H7 (cell line): ENCODE results near the gene PTH2. TPM values are rescaled to one million over a fixed set of nuclear protein-coding genes. Genes with fewer than 3 reads are reported as not detected.
"Not testable (repeated sequence)": the region's sequence is repeated elsewhere in the genome, so short reads cannot be mapped to it uniquely, and the experiment has no call there.

Experiments
- DNase-seq: peaks from one replicate; pipeline ENCODE4 v3.0.0; 2012
- H3K27me3 ChIP-seq: 2 replicates; pipeline ENCODE4 v1.6.0; 2011; ENCODE audit warnings: mild to moderate bottlenecking, low read length; ENCODE audit not compliant: control insufficient read depth, insufficient read depth
- H3K36me3 ChIP-seq: replicated peaks from 2 replicates; pipeline ENCODE4 v1.5.1; 2011; ENCODE audit warnings: low read length; ENCODE audit not compliant: control insufficient read depth, insufficient read depth
- H3K4me3 ChIP-seq: 2 replicates; pipeline ENCODE4 v1.5.1; 2011; ENCODE audit warnings: low read depth, mild to moderate bottlenecking, control low read depth, low read length, moderate library complexity; ENCODE audit not compliant: insufficient read depth
- total RNA-seq: library from RNA; depleted of rRNA; stranded (reverse); fragments of >200 nt; shearing (Covaris generic); gene quantifications from 2 replicates; pipeline ENCODE4 v1.2.3, GENCODE V29; 2014; rRNA removed

The PTH2 gene
- not detected in 2 replicates for total RNA-seq

GRCh38 chr19:49423071-49423984 lies at the start of gene PTH2:
Gene PTH2 (minus strand): TSS chr19:49423441. CDS start chr19:49423339, 102 bp downstream.
- H3K36me3 ChIP-seq, result no peaks in the 10 kb centered on the region
- no peak for DNase-seq
- H3K27me3 ChIP-seq, result peaks cover 74% of the 10 kb centered on the region
- peak within 1 kb of the TSS; percentile 44 for H3K4me3 ChIP-seq

DNA sequence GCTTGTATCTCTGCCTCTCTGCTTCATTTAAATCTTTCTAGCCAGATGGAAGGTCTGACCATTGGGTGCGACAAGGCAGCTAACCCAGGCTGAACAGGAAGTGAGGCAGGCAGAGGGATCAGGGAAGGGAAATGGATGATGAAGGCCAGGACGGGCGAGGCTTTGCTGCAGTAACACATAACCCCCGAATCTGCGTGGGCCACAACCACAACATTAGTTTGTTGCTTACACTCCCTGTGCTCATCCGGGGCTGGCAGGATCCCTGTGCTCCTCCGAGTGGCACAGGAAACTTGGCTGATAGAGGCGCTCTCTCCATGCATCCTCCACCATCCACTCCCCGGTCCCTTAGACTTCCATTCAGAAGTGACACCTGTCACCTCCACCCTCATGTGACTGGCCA lies 49.7 kb upstream of the PTH2 start:
- peaks cover 11% of the 10 kb centered on the region for H3K27me3 ChIP-seq
- H3K4me3 ChIP-seq, result no peak overlapping the region
- peak; percentile 30 for DNase-seq
- peaks cover 3% of the 10 kb centered on the region for H3K36me3 ChIP-seq

GRCh38 chr19:49470615-49470978 lies 47.4 kb upstream of the PTH2 start:
- H3K36me3 ChIP-seq, result peaks cover 3% of the 10 kb centered on the region
- peak; percentile 4 for DNase-seq
- peaks cover 11% of the 10 kb centered on the region for H3K27me3 ChIP-seq
- no peak overlapping the region for H3K4me3 ChIP-seq

GRCh38 chr19:49469828-49470614 lies 46.8 kb upstream of the PTH2 start:
- DNase-seq, result peak; percentile 70
- H3K4me3 ChIP-seq, result no peak overlapping the region
- H3K36me3 ChIP-seq, result peaks cover 3% of the 10 kb centered on the region
- peaks cover 6% of the 10 kb centered on the region for H3K27me3 ChIP-seq

DNA sequence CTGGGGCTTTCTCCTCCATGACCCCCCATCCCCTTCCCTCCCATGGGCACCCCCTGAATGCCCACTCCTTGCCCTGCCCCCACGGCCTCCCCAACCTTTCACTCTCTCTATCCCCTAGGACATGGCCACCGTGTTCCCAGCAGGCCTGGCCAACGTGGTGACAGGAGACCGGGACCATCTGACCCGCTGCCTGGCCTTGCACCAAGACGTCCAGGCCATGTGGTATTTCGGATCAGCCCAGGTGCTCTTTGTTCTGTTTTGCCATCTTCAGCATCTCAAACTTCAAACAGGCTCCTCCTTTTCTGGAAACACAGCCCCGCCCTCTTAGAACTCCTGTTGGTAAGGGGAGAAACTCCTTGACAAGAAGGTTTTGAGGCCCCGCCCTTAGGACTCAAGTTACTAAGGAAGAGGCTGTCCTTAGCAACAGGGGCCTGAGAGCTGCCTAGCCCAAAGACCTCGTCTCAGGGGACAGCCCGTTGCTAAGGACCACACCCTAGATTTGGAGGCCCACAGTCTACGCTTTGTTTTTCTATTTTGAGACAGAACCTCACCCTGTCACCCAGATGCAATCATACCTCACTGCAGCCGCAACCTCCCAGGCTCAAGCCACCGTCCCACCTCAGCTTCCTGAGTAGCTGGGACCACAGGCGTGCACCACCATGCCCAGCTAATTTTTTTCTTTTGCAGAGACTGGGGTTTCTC lies 45.7 kb upstream of the PTH2 start:
- Histone ChIP-seq H3K27me3 (peaks cover 1% of the 10 kb centered on the region), H3K36me3 (peaks cover 3% of the 10 kb centered on the region), H3K4me3 (no peak overlapping the region)
- DNase-seq, result peak; percentile 91

DNA sequence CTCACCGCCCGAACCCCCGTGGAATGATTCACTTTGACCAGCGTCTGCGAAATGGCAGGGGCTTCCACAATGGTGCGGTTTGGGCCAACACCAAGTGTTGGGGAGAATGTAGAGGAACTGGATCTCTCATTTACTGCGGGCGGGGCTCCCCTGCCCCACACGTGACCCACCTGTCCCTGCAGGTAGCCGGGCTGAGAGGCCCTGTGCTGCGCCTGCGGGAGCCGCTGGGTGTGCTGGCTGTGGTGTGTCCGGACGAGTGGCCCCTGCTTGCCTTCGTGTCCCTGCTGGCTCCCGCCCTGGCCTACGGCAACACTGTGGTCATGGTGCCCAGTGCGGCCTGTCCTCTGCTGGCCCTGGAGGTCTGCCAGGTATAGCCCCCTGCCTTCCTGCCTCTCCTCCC lies 45.0 kb upstream of the PTH2 start:
- no peak overlapping the region for H3K4me3 ChIP-seq
- no peaks in the 10 kb centered on the region; the same call in 1 of the 2 replicates for H3K27me3 ChIP-seq
- peak; percentile 45 for DNase-seq
- H3K36me3 ChIP-seq, result peaks cover 3% of the 10 kb centered on the region

- Histone ChIP-seq H3K4me3 (no peak overlapping the region), H3K36me3 (peaks cover 3% of the 10 kb centered on the region), H3K27me3 (no peaks in the 10 kb centered on the region)
- no peak for DNase-seq
These were observed 42.1 kb upstream of the PTH2 start for GRCh38 chr19:49465371-49465770.

- Histone ChIP-seq H3K36me3 (no peaks in the 10 kb centered on the region; the same call in none of the 2 replicates), H3K4me3 (no peak overlapping the region), H3K27me3 (no peaks in the 10 kb centered on the region)
- peak; percentile 52 for DNase-seq
These were observed 40.9 kb upstream of the PTH2 start for GRCh38 chr19:49463960-49464740.

DNA sequence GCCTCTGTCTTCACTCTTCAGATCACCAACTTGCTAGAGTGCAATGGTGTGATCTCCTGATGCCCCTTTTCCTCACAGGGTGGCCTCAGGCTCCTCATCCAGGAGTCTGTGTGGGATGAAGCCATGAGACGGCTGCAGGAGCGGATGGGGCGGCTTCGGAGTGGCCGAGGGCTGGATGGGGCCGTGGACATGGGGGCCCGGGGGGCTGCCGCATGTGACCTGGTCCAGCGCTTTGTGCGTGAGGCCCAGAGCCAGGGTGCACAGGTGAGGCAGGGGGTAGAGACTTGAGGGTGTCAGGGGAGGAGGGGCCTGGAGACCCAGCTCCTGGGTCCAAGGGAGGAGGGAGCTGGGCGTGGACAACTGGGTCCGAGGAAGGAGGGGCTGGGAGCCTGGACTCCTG lies 39.3 kb upstream of the PTH2 start:
- Histone ChIP-seq H3K4me3 (no peak overlapping the region), H3K36me3 (no peaks in the 10 kb centered on the region; the same call in none of the 2 replicates), H3K27me3 (no peaks in the 10 kb centered on the region)
- peak; percentile 46 for DNase-seq

GRCh38 chr19:49461656-49462055 lies 38.4 kb upstream of the PTH2 start:
- Histone ChIP-seq H3K27me3 (no peaks in the 10 kb centered on the region), H3K4me3 (no peak overlapping the region)

DNA sequence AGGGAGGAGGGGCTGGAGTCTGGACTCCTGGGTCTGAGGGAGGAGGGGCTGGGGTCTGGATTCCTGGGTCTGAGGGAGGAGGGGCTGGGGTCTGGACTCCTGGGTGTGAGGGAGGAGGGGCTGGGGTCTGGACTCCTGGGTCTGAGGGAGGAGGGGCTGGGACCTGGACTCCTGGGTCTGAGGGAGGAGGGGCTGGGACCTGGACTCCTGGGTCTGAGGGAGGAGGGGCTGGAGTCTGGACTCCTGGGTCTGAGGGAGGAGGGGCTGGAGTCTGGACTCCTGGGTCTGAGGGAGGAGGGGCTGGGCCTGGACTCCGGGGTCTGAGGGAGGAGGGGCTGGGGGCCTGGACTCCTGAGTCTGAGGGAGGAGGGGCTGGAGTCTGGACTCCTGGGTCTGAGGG lies 37.9 kb upstream of the PTH2 start:
- not testable (repeated sequence) for H3K4me3 ChIP-seq, H3K27me3 ChIP-seq, DNase-seq, H3K36me3 ChIP-seq

More at GRCh38 chr19:49461656-49462055, 38.4 kb upstream of the PTH2 start:
- no peaks in the 10 kb centered on the region; the same call in none of the 2 replicates for H3K36me3 ChIP-seq
- peak; percentile 69 for DNase-seq

- DNase-seq, result peak; percentile 54
- no peaks in the 10 kb centered on the region for H3K27me3 ChIP-seq
- no peaks in the 10 kb centered on the region; the same call in 1 of the 2 replicates for H3K36me3 ChIP-seq
- H3K4me3 ChIP-seq, result no peak overlapping the region
These were observed 36.1 kb upstream of the PTH2 start for GRCh38 chr19:49459388-49459787.

DNA sequence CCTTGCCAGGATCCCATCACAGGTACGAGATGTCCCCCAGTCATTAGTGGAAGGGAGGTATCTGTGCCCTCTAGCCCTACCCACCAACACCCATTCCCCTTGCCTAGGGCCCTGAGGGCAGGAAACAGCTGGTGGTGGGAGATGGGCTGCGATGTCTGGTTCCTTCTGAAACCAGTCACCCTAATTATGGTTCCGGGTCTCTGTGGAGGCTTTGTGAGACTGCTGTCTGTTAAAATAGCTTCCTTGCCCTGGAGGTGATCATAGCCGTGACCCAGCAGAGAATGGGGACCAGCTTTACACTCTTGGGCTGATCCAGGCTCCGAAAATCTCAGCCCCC lies 35.3 kb upstream of the PTH2 start:
- H3K27me3 ChIP-seq, result no peaks in the 10 kb centered on the region
- H3K36me3 ChIP-seq, result no peaks in the 10 kb centered on the region; the same call in 1 of the 2 replicates
- DNase-seq, result peak; percentile 17
- H3K4me3 ChIP-seq, result no peak overlapping the region

- H3K36me3 ChIP-seq, result no peaks in the 10 kb centered on the region; the same call in 1 of the 2 replicates
- H3K27me3 ChIP-seq, result no peaks in the 10 kb centered on the region
- no peak for DNase-seq
- H3K4me3 ChIP-seq, result no peak overlapping the region
These were observed 33.1 kb upstream of the PTH2 start for GRCh38 chr19:49456326-49456725.
